Islet of Langerhans (tissue), 1 donor: Measurements from ENCODE around the gene NARF.
"Not testable (repeated sequence)": the region's sequence is repeated elsewhere in the genome, so short reads cannot be mapped to it uniquely, and the experiment has no call there.

Experiments
- FAIRE-seq: peaks from one replicate; lab custom pipeline; 2011; peaks lifted over from hg19 to GRCh38; lab: Jason Lieb, UNC

Gene NARF

GRCh38 chr17:82447876-82448275, 10.7 kb upstream of the NARF start:
- no peak for FAIRE-seq

GRCh38 chr17:82449131-82449882, 9.2 kb upstream of the NARF start:
- no peak for FAIRE-seq

- no peak for FAIRE-seq
These were observed 8.6 kb upstream of the NARF start for GRCh38 chr17:82449883-82450356.

- no peak for FAIRE-seq
These were observed 8.0 kb upstream of the NARF start, which contains the start of gene CYBC1 for GRCh38 chr17:82450357-82451106. Gene CYBC1, minus strand, starts transcription at chr17:82450752. Its CDS starts 1,498 bp downstream, at chr17:82449254.

- FAIRE-seq = no peak
These were observed 6.4 kb upstream of the NARF start for GRCh38 chr17:82452162-82452561.

- FAIRE-seq = not testable (repeated sequence)
These were observed 5.4 kb upstream of the NARF start for GRCh38 chr17:82453151-82453550.

GRCh38 chr17:82453706-82454105, 4.8 kb upstream of the NARF start:
- not testable (repeated sequence) for FAIRE-seq

- no peak for FAIRE-seq
These were observed 1.2 kb upstream of the NARF start for GRCh38 chr17:82457073-82457928.

GRCh38 chr17:82457929-82458178, 687 bp upstream of the NARF start:
- peak; percentile 60 for FAIRE-seq

GRCh38 chr17:82458885-82459424, 414 bp downstream of the NARF start:
- no peak for FAIRE-seq

GRCh38 chr17:82459936-82460335, 1.4 kb downstream of the NARF start:
- FAIRE-seq = not testable (repeated sequence)

- no peak for FAIRE-seq
These were observed 3.4 kb downstream of the NARF start for GRCh38 chr17:82461827-82462524.

GRCh38 chr17:82463391-82463790, 4.8 kb downstream of the NARF start:
- FAIRE-seq = no peak

GRCh38 chr17:82463925-82464566, 5.5 kb downstream of the NARF start:
- no peak for FAIRE-seq

- no peak for FAIRE-seq
These were observed 6.0 kb downstream of the NARF start for GRCh38 chr17:82464567-82464929.

- no peak for FAIRE-seq
These were observed 6.6 kb downstream of the NARF start for GRCh38 chr17:82465023-82465603.

- FAIRE-seq = no peak
These were observed 10.2 kb downstream of the NARF start for GRCh38 chr17:82468692-82469091.

- no peak for FAIRE-seq
These were observed 11.5 kb downstream of the NARF start for GRCh38 chr17:82470065-82470464.

GRCh38 chr17:82474223-82475010, 15.9 kb downstream of the NARF start:
- no peak for FAIRE-seq

GRCh38 chr17:82475458-82475857, 16.9 kb downstream of the NARF start:
- FAIRE-seq = no peak
